ENCODE measurements around the gene PLPPR3. TPM values are rescaled to one million over a fixed set of nuclear protein-coding genes. Genes with fewer than 3 reads are reported as not detected.

Gene PLPPR3
- polyA plus RNA-seq, 1 donor (not counting 4 experiments of a cell fraction or from before 2014, with no cell fraction given) = not detected

- dilution Hi-C loops (cut with MboI; ENCODE audit: extremely low pct_ligation_motif_present, low sequenced_read_pairs) = no loop called here
- TF ChIP-seq CTCF (optimal IDR thresholded peaks at IDR 0.05 in 1 of 3, IDR thresholded peaks at IDR 0.05 in 1 of 3, conservative IDR thresholded peaks at IDR 0.05 in 1 of 3; ENCODE audit: extremely low read depth in 1 of 3, insufficient read depth in 2 of 3, low read length in 3 of 3) (no peak), EZH2 (IDR thresholded peaks at IDR 0.05; ENCODE audit: low read length) (no peak)
- Histone ChIP-seq H2AFZ (ENCODE audit: control insufficient read depth, low read length) (no peak overlapping the region), H3K4me3 (ENCODE audit: control insufficient read depth in 2 of 3, extremely low read depth in 1 of 3, insufficient read depth in 2 of 3, low read depth in 1 of 3, low read length in 3 of 3) (no peak overlapping the region), H4K20me1 (ENCODE audit: control insufficient read depth, extremely low read depth, insufficient read depth, low read length) (no peaks in the 10 kb centered on the region), H3K9me3 (ENCODE audit: control insufficient read depth, low read depth, low read length) (no peaks in the 10 kb centered on the region), H3K27ac (ENCODE audit: control insufficient read depth, insufficient read depth, low read length) (no peak overlapping the region), H3K4me1 (ENCODE audit: control insufficient read depth, extremely low read depth, insufficient read depth, low read length) (no peaks in the 10 kb centered on the region), H3K4me2 (ENCODE audit: control insufficient read depth, extremely low read depth, insufficient read depth, low read depth, low read length) (no peak overlapping the region), H3K27me3 (ENCODE audit: control insufficient read depth, extremely low read depth, insufficient read depth, low read length) (no peaks in the 10 kb centered on the region), H3K79me2 (ENCODE audit: control insufficient read depth, insufficient read depth, low read length) (no peaks in the 10 kb centered on the region), H3K36me3 (ENCODE audit: control insufficient read depth in 2 of 2, extremely low read depth in 1 of 2, insufficient read depth in 2 of 2, low read length in 2 of 2) (peaks cover 0 to 4% of the 10 kb centered on the region in 2 experiments), H3K9ac (ENCODE audit: control insufficient read depth, extremely low read depth, insufficient read depth, low read length) (no peak overlapping the region), H3K9me1 (ENCODE audit: control insufficient read depth, extremely low read depth, insufficient read depth, low read length) (no peaks in the 10 kb centered on the region)
- DNase-seq (ENCODE audit: low read depth, low spot score) = no peak
- no peak for FAIRE-seq
Observed at GRCh38 chr19:769616-770015, 52.1 kb downstream of the PLPPR3 start.

GRCh38 chr19:768424-768823 is 53.3 kb downstream of the PLPPR3 start:
- H2AFZ ChIP-seq (ENCODE audit: control insufficient read depth, low read length) = no peak overlapping the region
- H3K4me3 ChIP-seq (ENCODE audit: control insufficient read depth in 2 of 3, extremely low read depth in 1 of 3, insufficient read depth in 2 of 3, low read depth in 1 of 3, low read length in 3 of 3) = no peak overlapping the region
- H3K4me2 ChIP-seq (ENCODE audit: control insufficient read depth, extremely low read depth, insufficient read depth, low read depth, low read length) = no peak overlapping the region
- no peaks in the 10 kb centered on the region for H3K79me2 ChIP-seq (ENCODE audit: control insufficient read depth, insufficient read depth, low read length)
- no peaks in the 10 kb centered on the region for H3K27me3 ChIP-seq (ENCODE audit: control insufficient read depth, extremely low read depth, insufficient read depth, low read length)
- no peaks in the 10 kb centered on the region for H3K9me3 ChIP-seq (ENCODE audit: control insufficient read depth, low read depth, low read length)
- no peak for TF ChIP-seq EZH2 (IDR thresholded peaks at IDR 0.05; ENCODE audit: low read length)
- TF ChIP-seq CTCF (optimal IDR thresholded peaks at IDR 0.05 in 1 of 3, IDR thresholded peaks at IDR 0.05 in 1 of 3, conservative IDR thresholded peaks at IDR 0.05 in 1 of 3; ENCODE audit: extremely low read depth in 1 of 3, insufficient read depth in 2 of 3, low read length in 3 of 3) = no peak
- H3K4me1 ChIP-seq (ENCODE audit: control insufficient read depth, extremely low read depth, insufficient read depth, low read length) = no peaks in the 10 kb centered on the region
- H3K9me1 ChIP-seq (ENCODE audit: control insufficient read depth, extremely low read depth, insufficient read depth, low read length) = no peaks in the 10 kb centered on the region
- H3K36me3 ChIP-seq (ENCODE audit: control insufficient read depth in 2 of 2, extremely low read depth in 1 of 2, insufficient read depth in 2 of 2, low read length in 2 of 2) = peaks cover 7 to 9% of the 10 kb centered on the region in 2 experiments
- no peak overlapping the region for H3K27ac ChIP-seq (ENCODE audit: control insufficient read depth, insufficient read depth, low read length)
- H4K20me1 ChIP-seq (ENCODE audit: control insufficient read depth, extremely low read depth, insufficient read depth, low read length) = no peaks in the 10 kb centered on the region
- FAIRE-seq (no peak), DNase-seq (ENCODE audit: low read depth, low spot score) (no peak)
- dilution Hi-C loops (cut with MboI; ENCODE audit: extremely low pct_ligation_motif_present, low sequenced_read_pairs) = no loop called here
- H3K9ac ChIP-seq (ENCODE audit: control insufficient read depth, extremely low read depth, insufficient read depth, low read length) = no peak overlapping the region

Measured in keratinocyte (primary cell).